ENCODE measurements around the gene CD38. TPM values are rescaled to one million over a fixed set of nuclear protein-coding genes. Genes with fewer than 3 reads are reported as not detected.

The CD38 gene
- total RNA-seq, 1 experiment from 2014 or later, result not detected

DNA sequence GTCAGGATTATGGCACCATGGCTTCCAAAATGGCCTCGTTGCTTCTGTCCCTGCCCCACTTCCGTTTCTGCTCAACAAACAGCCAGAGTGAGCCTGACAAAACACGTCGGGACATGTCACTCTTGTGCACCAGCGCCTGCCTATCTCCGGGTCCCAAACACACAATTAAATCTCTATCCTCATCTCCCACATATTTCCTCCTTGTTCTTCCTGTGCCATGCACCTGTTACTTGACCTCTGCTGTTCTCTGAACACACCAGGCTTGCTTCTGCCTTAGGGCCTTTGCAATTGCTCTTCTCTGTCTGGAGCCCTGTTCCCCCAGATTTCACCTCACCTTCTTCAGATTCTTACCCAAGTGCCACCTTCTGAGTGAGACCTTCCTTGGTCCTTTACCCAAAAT lies 12.7 kb upstream of the CD38 start:
- H3K9me2 ChIP-seq (ENCODE audit: insufficient read depth), result no peaks in the 10 kb centered on the region
- no TSS peak for BruUV-seq (replicated peaks)
- ATAC-seq, result no peak
- no peak overlapping the region for H3K9ac ChIP-seq (ENCODE audit: low read length)
- no peaks in the 10 kb centered on the region for H3K4me1 ChIP-seq (ENCODE audit: control insufficient read depth in 1 of 2, insufficient read depth in 2 of 2, low read length in 2 of 2)
- no peak overlapping the region for H2AFZ ChIP-seq (ENCODE audit: low read depth, low read length, poor library complexity, severe bottlenecking)
- POLR2A ChIA-PET, result no interaction called here
- H3K4me3 ChIP-seq (replicated peaks in 1 of 2; ENCODE audit: low read depth in 1 of 2, low read length in 2 of 2), result no peak overlapping the region
- H3K27me3 ChIP-seq (ENCODE audit: insufficient read depth, low read length), result no peaks in the 10 kb centered on the region
- no peaks in the 10 kb centered on the region for H3K36me3 ChIP-seq (ENCODE audit: control insufficient read depth in 1 of 2, insufficient read depth in 2 of 2, low read length in 2 of 2)
- RAD21 ChIA-PET (ENCODE audit: low non-redundant PET in 1 of 2, low total read pairs in 2 of 2, uncharacterized antibody in 2 of 2, unreplicated experiment in 2 of 2), result no interaction called here
- no peaks in the 10 kb centered on the region for H3K79me2 ChIP-seq (ENCODE audit: insufficient read depth, low read length)
- no peak for DNase-seq (ENCODE audit: low read depth, low spot score)
- H3K4me2 ChIP-seq (ENCODE audit: low read length), result no peak overlapping the region
- TF ChIP-seq, protein P1, sequence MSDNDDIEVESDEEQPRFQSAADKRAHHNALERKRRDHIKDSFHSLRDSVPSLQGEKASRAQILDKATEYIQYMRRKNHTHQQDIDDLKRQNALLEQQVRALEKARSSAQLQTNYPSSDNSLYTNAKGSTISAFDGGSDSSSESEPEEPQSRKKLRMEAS (IDR thresholded peaks at IDR 0.05), result no peak
- TF ChIP-seq SIN3A (IDR thresholded peaks at IDR 0.05; ENCODE audit: low read depth) (no peak), EZH2phosphoT487 (IDR thresholded peaks at IDR 0.05; ENCODE audit: borderline replicate concordance) (no peak), ELF1 (IDR thresholded peaks at IDR 0.05; ENCODE audit: borderline replicate concordance, low read depth) (no peak), POLR2A (IDR thresholded peaks at IDR 0.05; ENCODE audit: borderline replicate concordance, extremely low read depth, insufficient read depth, insufficient read length) (no peak), CBX3 (IDR thresholded peaks at IDR 0.05; ENCODE audit: low read depth) (no peak), CEBPB (IDR thresholded peaks at IDR 0.05; ENCODE audit: low read depth) (no peak), POLR2AphosphoS5 (IDR thresholded peaks at IDR 0.05; ENCODE audit: low read depth, low read length) (no peak), JUND (IDR thresholded peaks at IDR 0.05) (no peak)
- TF ChIP-seq, protein P2, sequence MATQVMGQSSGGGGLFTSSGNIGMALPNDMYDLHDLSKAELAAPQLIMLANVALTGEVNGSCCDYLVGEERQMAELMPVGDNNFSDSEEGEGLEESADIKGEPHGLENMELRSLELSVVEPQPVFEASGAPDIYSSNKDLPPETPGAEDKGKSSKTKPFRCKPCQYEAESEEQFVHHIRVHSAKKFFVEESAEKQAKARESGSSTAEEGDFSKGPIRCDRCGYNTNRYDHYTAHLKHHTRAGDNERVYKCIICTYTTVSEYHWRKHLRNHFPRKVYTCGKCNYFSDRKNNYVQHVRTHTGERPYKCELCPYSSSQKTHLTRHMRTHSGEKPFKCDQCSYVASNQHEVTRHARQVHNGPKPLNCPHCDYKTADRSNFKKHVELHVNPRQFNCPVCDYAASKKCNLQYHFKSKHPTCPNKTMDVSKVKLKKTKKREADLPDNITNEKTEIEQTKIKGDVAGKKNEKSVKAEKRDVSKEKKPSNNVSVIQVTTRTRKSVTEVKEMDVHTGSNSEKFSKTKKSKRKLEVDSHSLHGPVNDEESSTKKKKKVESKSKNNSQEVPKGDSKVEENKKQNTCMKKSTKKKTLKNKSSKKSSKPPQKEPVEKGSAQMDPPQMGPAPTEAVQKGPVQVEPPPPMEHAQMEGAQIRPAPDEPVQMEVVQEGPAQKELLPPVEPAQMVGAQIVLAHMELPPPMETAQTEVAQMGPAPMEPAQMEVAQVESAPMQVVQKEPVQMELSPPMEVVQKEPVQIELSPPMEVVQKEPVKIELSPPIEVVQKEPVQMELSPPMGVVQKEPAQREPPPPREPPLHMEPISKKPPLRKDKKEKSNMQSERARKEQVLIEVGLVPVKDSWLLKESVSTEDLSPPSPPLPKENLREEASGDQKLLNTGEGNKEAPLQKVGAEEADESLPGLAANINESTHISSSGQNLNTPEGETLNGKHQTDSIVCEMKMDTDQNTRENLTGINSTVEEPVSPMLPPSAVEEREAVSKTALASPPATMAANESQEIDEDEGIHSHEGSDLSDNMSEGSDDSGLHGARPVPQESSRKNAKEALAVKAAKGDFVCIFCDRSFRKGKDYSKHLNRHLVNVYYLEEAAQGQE (IDR thresholded peaks at IDR 0.05; ENCODE audit: low read depth), result no peak
- TF ChIP-seq, protein P3, sequence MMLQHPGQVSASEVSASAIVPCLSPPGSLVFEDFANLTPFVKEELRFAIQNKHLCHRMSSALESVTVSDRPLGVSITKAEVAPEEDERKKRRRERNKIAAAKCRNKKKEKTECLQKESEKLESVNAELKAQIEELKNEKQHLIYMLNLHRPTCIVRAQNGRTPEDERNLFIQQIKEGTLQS (IDR thresholded peaks at IDR 0.05), result no peak
- intact Hi-C loops (cut with micrococcal nuclease), result no loop called here
- no peaks in the 10 kb centered on the region for H3K9me3 ChIP-seq (ENCODE audit: control insufficient read depth in 1 of 2, insufficient read depth in 1 of 2, low read depth in 1 of 2, low read length in 2 of 2)
- CTCF ChIA-PET, result interaction anchor here (0.7 kb wide), 1 partner anchor 9 kb away, joined by 3 read pairs; no protein-coding TSS in a partner anchor
- H4K20me1 ChIP-seq (ENCODE audit: insufficient read depth), result no peaks in the 10 kb centered on the region
- H3K27ac ChIP-seq (ENCODE audit: low read depth, low read length), result no peak overlapping the region

All from HCT116 (cell line).